GM20000 (cell line): ENCODE results near the gene PRKG1.

Source experiments
- DNase-seq: peaks from one replicate; pipeline ENCODE4 v3.0.0; 2012; ENCODE audit warnings: low spot score
- CTCF ChIP-seq: IDR thresholded peaks from 2 replicates; pipeline ENCODE4 v1.5.1; 2012; ENCODE audit warnings: mild to moderate bottlenecking, control low read depth; ENCODE audit errors: extremely low read depth, missing control alignments

Gene PRKG1

GRCh38 chr10:52343439-52343838, 1269.2 kb downstream of the PRKG1 start:
- TF ChIP-seq CTCF: no peak
- no peak for DNase-seq

GRCh38 chr10:52346394-52347326, 1272.4 kb downstream of the PRKG1 start:
- no peak for DNase-seq
- TF ChIP-seq CTCF: no peak

GRCh38 chr10:52347327-52347667, 1273.0 kb downstream of the PRKG1 start:
- DNase-seq: no peak
- no peak for TF ChIP-seq CTCF
